ENCODE measurements around the gene ZDHHC22. TPM values are rescaled to one million over a fixed set of nuclear protein-coding genes. Genes with fewer than 3 reads are reported as not detected.

The ZDHHC22 gene
- not detected in 2 replicates for total RNA-seq

GRCh38 chr14:77141214-77142004 is at the start of gene ZDHHC22:
ZDHHC22 (minus strand) TSS chr14:77141791; CDS start chr14:77139738, 2,053 bp downstream.
- peak within 1 kb of the TSS; percentile 29 for H3K4me3 ChIP-seq (ENCODE audit: low read depth, low read length)
- peak; percentile 22 for DNase-seq (ENCODE audit: low read depth)

DNA sequence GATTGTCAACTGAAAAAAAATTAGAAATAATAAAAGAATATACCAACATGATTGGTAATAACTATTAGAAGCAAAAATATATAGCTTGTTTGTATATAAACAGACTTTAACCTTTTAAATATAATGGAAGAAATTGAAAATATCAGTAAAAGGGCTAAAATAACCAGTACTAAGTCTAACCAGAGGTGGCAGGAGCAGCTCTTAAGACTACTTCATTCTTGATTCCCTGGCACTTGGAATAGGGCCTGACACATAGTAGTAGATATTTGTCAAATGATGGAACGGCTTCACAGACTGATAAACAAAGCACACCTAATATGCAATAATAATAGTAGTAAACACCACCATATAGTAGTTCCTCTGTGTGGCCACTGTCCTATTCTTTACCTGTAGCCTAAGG is 49.4 kb upstream of the ZDHHC22 start:
- TF ChIP-seq, protein P1, sequence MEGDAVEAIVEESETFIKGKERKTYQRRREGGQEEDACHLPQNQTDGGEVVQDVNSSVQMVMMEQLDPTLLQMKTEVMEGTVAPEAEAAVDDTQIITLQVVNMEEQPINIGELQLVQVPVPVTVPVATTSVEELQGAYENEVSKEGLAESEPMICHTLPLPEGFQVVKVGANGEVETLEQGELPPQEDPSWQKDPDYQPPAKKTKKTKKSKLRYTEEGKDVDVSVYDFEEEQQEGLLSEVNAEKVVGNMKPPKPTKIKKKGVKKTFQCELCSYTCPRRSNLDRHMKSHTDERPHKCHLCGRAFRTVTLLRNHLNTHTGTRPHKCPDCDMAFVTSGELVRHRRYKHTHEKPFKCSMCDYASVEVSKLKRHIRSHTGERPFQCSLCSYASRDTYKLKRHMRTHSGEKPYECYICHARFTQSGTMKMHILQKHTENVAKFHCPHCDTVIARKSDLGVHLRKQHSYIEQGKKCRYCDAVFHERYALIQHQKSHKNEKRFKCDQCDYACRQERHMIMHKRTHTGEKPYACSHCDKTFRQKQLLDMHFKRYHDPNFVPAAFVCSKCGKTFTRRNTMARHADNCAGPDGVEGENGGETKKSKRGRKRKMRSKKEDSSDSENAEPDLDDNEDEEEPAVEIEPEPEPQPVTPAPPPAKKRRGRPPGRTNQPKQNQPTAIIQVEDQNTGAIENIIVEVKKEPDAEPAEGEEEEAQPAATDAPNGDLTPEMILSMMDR (IDR thresholded peaks at IDR 0.05; ENCODE audit: insufficient read depth, low read depth, low read length): no peak
- H3K4me3 ChIP-seq (ENCODE audit: low read depth, low read length): no peak overlapping the region
- no peak for DNase-seq (ENCODE audit: low read depth)

More at GRCh38 chr14:77141214-77142004, at the start of gene ZDHHC22:
- TF ChIP-seq, protein P1 (IDR thresholded peaks at IDR 0.05; ENCODE audit: insufficient read depth, low read depth, low read length): peak; percentile 17

DNA sequence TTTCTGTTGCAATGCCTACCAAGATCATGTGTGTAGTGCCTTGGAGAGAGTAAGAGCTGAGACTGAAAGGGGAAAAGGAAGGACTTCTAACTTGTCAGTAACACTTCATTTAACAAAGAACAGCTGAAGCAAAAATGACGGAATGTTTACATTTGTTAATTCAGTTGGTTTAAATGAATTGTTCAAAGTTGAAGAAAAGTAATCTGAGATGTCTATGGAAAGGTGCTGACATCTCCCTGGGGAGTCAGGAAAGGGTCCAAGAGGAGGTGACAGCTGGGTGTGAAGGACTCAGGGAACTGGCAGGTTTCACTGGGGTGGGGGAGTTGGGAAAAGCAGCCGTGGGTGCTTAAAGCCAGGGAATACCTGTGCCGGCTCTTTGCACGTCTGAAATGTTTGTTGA is 47.9 kb upstream of the ZDHHC22 start:
- no peak for DNase-seq (ENCODE audit: low read depth)
- no peak overlapping the region for H3K4me3 ChIP-seq (ENCODE audit: low read depth, low read length)
- TF ChIP-seq, protein P1 (IDR thresholded peaks at IDR 0.05; ENCODE audit: insufficient read depth, low read depth, low read length): no peak

- no peak for DNase-seq (ENCODE audit: low read depth)
- H3K4me3 ChIP-seq (ENCODE audit: low read depth, low read length): no peak overlapping the region
- TF ChIP-seq, protein P1 (IDR thresholded peaks at IDR 0.05; ENCODE audit: insufficient read depth, low read depth, low read length): no peak
Measured at GRCh38 chr14:77187649-77188012, 46.0 kb upstream of the ZDHHC22 start.

DNA sequence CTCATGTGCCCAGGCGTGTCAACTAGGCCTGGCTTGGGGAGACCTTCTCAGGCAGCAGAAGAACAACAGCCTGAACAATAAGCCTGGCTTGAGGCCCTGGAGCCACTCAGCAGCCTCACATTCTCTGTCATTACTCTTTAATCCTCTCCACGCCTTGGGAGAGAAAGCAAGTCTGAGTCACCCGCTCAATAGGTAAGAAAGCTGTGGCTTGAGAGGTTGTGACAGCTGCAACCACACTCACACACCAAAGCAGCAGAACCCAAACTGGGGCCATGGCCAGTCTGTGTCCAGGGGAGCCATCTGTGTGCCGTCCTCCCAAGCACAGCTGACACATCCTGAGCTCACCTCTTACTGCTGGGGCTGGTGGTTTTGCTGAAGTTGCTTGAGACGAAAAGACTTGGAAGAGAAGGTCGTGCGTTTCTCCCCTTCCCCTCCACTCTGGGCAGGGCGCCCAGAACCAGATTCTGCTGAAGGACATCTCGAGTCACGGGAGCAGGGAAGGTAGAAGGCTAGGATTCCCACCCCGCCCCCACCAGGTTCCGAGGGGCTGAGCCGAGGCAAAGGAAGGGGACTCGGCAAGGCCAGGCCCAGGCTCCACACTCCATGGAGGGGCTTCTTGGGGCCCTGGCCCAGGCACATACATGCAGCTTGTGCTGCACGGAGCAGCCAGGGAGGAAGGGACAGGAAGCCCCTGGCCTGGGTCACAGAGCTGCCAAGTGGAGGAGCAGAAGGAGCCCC is 45.5 kb upstream of the ZDHHC22 start:
- no peak overlapping the region for H3K4me3 ChIP-seq (ENCODE audit: low read depth, low read length)
- TF ChIP-seq, protein P1 (IDR thresholded peaks at IDR 0.05; ENCODE audit: insufficient read depth, low read depth, low read length): no peak
- DNase-seq (ENCODE audit: low read depth): no peak

DNA sequence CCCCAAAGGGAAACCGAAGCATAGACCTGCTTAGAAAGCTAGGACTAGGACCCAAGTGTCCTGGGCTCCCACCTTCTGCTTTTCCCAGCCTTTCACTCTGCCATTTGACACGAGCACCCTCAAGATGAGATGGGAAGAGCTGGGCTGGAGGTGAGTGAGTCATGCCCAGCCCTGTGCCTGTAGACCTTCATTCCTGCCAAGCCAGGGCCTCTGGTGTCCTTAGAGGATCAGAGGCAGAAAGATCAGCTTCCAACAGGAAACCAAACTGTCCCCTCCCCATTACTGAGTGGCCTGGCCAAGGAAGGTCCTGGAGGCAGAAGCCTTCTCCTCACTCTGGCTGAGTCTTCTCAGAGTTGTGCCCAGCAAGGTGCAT is 43.5 kb upstream of the ZDHHC22 start:
- DNase-seq (ENCODE audit: low read depth): no peak
- no peak overlapping the region for H3K4me3 ChIP-seq (ENCODE audit: low read depth, low read length)
- TF ChIP-seq, protein P1 (IDR thresholded peaks at IDR 0.05; ENCODE audit: insufficient read depth, low read depth, low read length): no peak

All from fibroblast of villous mesenchyme (primary cell).